Stimulated activated CD8-positive, alpha-beta memory T cell treated with anti-CD3 and anti-CD28 coated beads, Interleukin-7, amount 100 ng/mL, for 48 hours (primary cell): Measurements from ENCODE around the gene PRKG2.
"Not testable (repeated sequence)": the region's sequence is repeated elsewhere in the genome, so short reads cannot be mapped to it uniquely, and the experiment has no call there.

Experiments used
- DNase-seq, 2 donors: peaks; one replicate each; pipeline ENCODE4 v3.0.0-alpha.2; 2020; ENCODE audit warnings: low read depth in 1 of 2; ENCODE audit errors: extremely low read depth in 1 of 2

The PRKG2 gene

GRCh38 chr4:81162752-81163458 is 52.1 kb downstream of the PRKG2 start:
- no peak for DNase-seq

DNA sequence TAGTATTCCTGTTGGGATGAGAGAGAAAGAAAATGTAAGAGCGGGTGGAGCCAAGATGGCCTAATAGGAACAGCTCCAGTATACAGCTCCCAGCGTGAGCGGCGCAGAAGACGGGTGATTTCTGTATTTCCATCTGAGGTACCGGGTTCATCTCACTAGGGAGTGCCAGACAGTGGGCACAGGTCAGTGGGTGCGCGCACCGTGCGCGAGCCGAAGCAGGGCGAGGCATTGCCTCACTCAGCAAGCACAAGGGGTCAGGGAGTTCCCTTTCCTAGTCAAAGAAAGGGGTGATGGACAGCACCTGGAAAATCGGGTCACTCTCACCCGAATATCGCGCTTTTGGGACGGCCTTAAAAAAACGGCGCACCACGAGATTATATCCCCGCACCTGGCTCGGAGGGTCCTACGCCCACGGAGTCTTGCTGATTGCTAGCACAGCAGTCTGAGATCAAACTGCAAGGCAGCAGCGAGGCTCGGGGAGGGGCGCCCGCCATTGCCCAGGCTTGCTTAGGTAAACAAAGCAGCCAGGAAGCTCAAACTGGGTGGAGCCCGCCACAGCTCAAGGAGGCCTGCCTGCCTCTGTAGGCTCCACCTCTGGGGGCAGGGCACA is 61.2 kb downstream of the PRKG2 start:
- DNase-seq, result not testable (repeated sequence)

DNA sequence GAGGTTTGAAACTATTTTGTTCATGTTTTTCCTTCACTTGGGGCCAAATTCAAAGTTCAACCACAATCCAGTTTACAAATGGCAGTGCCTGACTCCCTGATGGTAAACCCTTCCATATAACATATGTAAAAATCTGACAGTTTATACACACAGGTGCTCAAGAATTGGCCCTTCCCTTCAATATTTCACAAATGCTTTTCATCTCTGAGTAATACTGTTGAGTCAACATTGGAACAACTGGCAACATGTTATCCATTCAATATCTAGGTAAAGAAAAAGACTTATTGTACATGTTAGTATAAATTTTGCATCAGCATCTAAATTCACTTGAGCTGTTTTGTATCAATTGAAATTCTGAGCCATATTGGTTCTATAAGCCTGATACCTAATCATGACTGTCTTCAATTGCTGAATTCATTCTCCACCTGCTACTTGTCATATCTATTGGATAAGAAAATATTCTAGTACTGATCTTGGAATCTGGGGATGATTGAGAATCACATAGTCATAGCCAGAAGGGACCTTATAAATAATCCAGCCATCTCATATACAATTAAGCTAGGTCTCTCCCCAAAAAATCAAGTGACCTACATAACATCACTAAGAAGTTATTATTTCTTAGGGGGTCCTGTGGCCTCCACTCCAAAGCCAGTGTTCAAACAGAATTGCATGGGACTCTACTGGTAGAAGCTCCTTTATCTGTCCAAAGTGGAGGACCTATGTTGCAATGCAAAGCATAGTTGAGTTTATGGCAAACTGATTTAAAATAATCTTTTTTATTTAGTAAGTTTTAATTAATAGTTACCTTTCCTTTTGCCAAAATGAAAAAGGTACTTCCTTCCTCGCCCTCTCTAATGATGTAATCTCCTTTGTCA is 61.9 kb downstream of the PRKG2 start:
- DNase-seq, result no peak

GRCh38 chr4:81149976-81150375 is 65.0 kb downstream of the PRKG2 start:
- no peak for DNase-seq

DNA sequence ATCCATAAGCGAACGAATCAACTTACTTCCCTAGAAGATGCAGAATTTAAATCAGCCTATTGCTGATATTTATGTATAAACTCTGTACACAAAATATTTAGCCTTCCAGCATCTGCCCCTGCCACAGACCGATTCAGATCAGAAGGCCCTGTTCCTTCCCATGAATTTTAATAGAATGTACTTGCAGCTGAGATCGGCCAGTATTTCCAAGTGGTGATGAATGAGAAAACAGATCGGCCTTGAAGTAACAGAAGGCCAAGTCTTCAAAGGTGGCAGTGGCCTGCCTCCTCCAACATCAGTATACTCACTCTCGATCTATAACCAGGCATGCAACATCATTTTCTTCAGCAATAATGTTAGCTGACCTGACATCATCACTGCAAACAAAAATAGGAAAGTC is 66.4 kb downstream of the PRKG2 start:
- no peak for DNase-seq

GRCh38 chr4:81146466-81146865 is 68.6 kb downstream of the PRKG2 start:
- no peak for DNase-seq

DNA sequence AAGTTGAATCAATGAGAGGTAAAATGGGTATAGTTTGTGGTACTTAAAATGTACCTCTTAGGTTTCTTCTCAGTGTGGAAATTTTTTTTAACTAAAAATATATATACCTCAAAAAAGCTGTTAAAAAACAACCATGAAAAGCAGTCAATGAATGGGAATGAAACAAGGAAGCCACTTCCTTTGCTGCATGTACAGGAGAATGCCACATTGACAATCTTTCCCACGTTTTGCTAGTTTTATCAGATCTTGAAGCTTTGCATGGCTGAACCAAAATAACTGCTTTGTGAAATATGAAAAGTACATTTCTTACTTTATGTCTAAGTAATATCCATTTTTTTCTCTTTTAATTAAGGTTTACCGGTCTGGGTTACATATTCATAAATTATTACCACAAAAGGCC is 71.8 kb downstream of the PRKG2 start:
- DNase-seq, result no peak

DNA sequence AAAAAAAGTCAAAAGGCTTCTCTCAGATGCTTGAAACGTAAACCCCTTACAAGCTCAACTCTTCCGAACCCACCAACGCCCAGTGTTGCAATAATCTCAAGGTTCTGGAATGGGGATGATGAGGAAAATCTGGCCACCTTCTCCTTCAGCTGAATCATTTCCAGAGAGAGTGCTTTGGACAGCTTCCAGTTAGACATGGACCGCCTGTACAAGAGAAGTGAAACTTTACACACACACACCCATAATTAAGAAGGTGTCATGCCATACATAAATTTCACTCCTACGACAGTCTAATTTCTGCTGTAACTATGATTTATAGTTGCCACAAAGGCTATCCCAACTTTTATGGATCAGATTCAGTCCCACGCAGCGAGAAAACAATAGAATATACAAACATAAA is 72.3 kb downstream of the PRKG2 start:
- no peak for DNase-seq

GRCh38 chr4:81137894-81138293 is 77.1 kb downstream of the PRKG2 start:
- DNase-seq, result no peak

DNA sequence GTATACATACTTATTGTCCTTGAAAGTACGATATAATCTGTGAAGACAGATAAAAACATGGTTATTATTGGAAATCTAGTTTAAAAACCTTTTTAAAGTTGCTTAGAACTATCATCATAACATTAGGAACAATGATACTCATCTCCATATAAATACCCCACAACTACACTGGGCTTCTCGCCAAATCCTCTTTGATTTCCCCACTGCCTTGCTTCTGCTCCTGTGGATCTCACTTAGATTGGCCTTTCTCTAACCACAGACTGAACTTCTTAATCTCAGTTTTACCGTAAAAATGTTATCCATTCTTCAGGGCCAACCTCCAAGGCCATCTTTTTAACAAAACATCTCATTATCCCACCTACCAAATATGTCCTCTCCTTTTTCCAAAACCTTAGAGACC is 77.6 kb downstream of the PRKG2 start:
- DNase-seq, result no peak

DNA sequence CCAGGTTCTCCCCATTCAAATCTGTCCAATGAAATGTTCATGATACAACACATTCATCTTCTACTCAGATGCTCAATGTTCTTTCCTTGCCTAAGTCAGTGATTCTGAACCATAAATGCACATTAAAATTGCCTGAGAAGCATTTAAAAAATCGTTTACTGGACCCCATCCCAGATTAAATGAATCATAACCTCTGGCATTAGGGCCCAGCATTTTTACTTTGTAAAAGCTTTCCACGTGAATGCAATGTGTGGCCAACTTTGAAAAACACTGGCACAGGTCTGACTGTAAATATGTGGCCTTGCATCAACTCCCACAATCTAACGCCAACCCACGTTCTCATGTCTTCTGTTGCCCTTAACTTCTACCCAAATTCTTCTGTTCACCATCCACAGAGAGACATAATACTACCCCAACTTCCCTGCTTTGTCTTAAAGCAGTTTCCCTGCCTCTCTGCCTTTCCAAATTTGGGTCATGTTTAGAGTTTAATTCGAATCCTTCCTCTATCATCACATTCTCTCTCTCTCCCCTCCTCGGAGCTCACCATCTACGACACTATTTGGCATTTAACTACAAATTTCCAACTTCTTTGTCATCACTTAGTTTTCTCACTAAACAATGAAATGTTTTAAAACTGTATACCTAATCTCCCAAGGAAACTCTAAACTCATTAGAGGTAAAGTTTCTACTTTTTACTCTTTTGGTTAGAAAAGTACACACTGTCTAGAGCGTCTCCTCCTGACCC is 78.7 kb downstream of the PRKG2 start:
- no peak for DNase-seq

DNA sequence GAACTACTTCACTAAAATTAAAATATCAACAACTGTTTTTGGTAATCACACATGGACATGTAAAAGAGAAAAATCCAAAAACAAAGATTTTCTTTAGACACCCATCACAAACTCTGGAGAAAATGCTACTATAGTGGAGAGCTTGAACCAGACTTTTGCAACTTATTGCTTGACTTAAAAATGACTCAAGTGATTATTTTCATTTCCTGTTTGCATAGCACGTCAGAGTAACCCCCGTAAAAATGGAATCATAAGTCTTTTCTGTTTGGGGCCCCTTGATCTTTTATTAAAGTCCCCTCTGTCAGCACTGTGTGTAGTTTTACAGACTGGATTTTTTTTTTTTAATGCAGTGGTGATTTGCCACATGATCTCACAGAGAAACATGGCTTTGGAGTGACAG is 79.5 kb downstream of the PRKG2 start:
- DNase-seq, result no peak

- DNase-seq, result no peak
Observed at GRCh38 chr4:81131563-81131962, 83.5 kb downstream of the PRKG2 start.

DNA sequence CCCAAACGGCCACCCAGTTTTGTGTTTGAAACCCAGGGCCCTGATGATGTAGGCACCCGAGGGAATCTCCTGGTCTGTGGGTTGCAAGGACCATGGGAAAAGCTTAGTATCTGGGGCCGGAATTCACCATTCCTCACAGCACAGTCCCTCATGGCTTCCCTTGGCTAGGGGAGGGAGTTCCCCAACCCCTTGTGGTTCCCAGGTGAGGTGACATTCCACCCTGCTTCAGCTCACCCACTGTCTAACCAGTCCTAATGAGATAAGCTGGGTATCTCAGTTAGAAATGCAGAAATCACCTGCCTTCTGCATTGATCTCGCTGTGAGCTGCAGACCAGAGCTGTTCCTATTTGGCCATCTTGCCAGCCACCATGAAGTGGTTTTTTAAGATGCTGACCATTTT is 84.0 kb downstream of the PRKG2 start:
- DNase-seq, result no peak

DNA sequence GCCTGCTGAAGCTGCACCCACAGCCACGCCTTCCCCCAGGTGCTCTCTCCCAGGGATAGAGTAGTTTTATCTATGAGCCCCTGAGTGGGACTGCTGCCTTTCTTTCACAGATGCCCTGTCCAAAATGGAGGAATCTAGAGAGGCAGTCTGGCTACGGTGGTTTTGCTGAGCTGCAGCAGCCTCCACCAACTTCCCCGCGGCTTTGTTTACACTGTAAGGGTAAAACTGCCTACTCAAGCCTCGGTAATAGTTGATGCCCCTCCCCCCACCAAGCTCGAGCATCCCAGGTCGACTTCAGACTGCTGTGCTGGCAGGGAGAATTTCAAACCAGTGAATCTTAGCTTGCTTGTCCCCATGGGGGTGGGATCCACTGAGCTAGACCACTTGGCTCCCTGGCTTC is 84.5 kb downstream of the PRKG2 start:
- no peak for DNase-seq

DNA sequence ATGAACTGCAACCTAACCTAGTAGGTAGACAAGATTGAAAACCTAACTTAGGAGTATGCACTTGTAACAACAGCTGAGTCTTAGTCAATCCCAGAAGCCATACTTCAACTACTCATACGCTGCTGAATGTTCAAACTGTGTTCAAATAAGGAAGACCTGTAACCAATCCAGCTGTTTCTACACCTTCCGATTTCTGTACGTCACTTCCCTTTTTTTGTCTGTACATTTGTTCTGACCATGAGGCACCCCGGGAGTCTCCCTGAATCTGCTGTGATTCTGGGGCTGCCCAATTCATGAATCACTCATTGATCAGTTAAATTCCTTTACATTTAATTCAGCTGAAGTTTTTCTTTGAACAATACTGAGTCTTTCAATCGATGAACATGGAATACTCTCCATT is 95.0 kb downstream of the PRKG2 start:
- DNase-seq, result no peak

- DNase-seq, result no peak
Observed at GRCh38 chr4:81118086-81118485, 96.9 kb downstream of the PRKG2 start.

- no peak for DNase-seq
Observed at GRCh38 chr4:81116566-81116965, 98.5 kb downstream of the PRKG2 start.

GRCh38 chr4:81113024-81113423 is 102.0 kb downstream of the PRKG2 start:
- no peak for DNase-seq

DNA sequence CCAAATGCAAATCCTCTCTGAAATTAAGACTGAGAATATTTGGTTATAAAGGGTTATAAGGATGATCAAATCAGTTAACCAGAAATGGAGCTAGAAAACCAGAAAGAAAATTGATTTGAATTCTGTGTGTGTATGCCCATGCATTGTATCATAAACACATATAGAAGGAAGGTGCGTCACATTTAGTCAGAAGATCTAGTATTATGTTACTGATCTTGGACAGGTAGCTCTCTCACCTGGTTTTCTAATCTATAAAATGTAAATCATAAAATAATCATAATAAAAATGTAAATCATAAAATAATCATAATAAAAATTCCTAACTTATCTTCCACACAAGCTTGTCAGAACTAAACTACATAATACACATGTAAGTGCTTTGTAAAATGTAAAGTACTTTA is 105.7 kb downstream of the PRKG2 start:
- DNase-seq, result no peak

DNA sequence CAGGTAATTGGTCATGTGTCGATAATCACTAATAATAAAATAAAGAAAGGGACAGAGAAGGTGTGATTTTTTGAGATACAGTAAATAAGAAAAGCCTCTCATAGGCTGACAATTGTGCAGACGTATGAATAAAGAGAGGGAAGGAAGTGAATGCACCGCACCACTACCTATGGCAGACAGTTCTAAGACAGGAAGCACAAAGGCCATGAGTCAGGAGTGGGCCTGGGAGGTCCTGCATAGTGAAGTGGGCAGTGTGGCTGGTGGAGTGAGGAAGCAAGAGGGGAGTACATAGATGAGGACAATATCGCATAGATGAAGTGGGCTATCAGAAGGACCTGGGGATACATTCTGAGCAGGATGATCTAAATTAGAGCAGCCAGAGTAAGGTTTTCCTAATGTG is 108.9 kb downstream of the PRKG2 start:
- DNase-seq, result no peak
